Measurements from ENCODE around the gene PVALB. TPM values are rescaled to one million over a fixed set of nuclear protein-coding genes. Genes with fewer than 3 reads are reported as not detected.

Gene PVALB
- polyA plus RNA-seq, 1 of the 3 experiments (the other 2 are of a cell fraction), result not detected

DNA sequence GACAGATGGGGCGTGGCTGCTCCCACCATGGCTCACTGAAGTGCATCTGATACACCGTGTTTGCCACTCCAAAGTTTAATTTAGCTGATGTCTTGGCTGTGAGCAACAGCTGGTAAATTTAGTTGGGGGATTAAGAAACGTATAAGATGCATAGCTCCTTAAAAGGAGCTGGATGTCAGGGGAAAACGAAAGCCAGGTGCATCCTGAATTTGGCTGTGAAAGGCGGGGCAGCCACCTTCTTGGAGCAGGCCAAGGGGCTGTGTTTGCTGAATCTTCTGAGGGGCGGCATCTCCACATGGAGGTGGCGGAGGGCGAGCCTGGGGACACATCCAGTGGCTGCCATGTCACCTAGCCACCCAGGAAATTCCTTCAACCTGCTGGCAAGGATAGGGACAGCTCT is 23.3 kb upstream of the PVALB start:
- Histone ChIP-seq H3K9me3 (no peaks in the 10 kb centered on the region), H3K9me2 (no peaks in the 10 kb centered on the region), H4K20me1 (ENCODE audit: insufficient read depth) (no peaks in the 10 kb centered on the region), H3K79me2 (ENCODE audit: insufficient read depth) (no peaks in the 10 kb centered on the region), H3F3A (replicated peaks; ENCODE audit: insufficient read depth) (no peaks in the 10 kb centered on the region), H3K4me1 (ENCODE audit: control insufficient read depth in 1 of 2, insufficient read depth in 2 of 2, low read depth in 1 of 2, low read length in 1 of 2) (no peaks in the 10 kb centered on the region), H3K4me3 (ENCODE audit: low read depth in 2 of 2, low read length in 1 of 2) (no peak overlapping the region), H3K27me3 (ENCODE audit: insufficient read depth) (peaks cover 26% of the 10 kb centered on the region), H3K27ac (ENCODE audit: low read depth in 2 of 2, low read length in 1 of 2) (no peak overlapping the region), H3K4me2 (no peak overlapping the region), H2AFZ (ENCODE audit: low read depth) (no peak overlapping the region), H3K9ac (no peak overlapping the region), H3K36me3 (replicated peaks in 1 of 2; ENCODE audit: control insufficient read depth in 1 of 2, insufficient read depth in 2 of 2, low read length in 1 of 2) (no peaks in the 10 kb centered on the region)
- ChIA-PET CTCF (interaction anchor here (3.2 kb wide), 1 partner anchor 17 kb away, joined by 25 read pairs; no protein-coding TSS in a partner anchor), POLR2A (no interaction called here)
- WGBS (ENCODE audit: low lambda C conversion rate), result 35% methylated on average over 8 of the region's 8 CpGs
- no peak for DNase-seq
- TF ChIP-seq MEF2A (IDR thresholded peaks at IDR 0.05; ENCODE audit: borderline replicate concordance, low read depth) (no peak), EZH2phosphoT487 (IDR thresholded peaks at IDR 0.05; ENCODE audit: borderline replicate concordance, low read depth) (no peak), FOXJ3 (CRISPR knock-in tag; IDR thresholded peaks at IDR 0.05) (no peak), NRF1 (IDR thresholded peaks at IDR 0.05; ENCODE audit: low read depth, low read length) (no peak), RCOR1 (IDR thresholded peaks at IDR 0.05; ENCODE audit: low read length) (no peak), TAF1 (IDR thresholded peaks at IDR 0.05; ENCODE audit: borderline replicate concordance, low read depth, low read length) (no peak), FOSL2 (IDR thresholded peaks at IDR 0.05; ENCODE audit: borderline replicate concordance, low read depth) (no peak), FOXM1 (IDR thresholded peaks at IDR 0.05; ENCODE audit: low read depth) (no peak), JUND (IDR thresholded peaks at IDR 0.05) (no peak), MAX (IDR thresholded peaks at IDR 0.05; ENCODE audit: low read depth) (no peak), CHD2 (IDR thresholded peaks at IDR 0.05; ENCODE audit: low read length, partially characterized antibody) (no peak), MXI1 (IDR thresholded peaks at IDR 0.05; ENCODE audit: low read depth, low read length) (no peak), EP300 (IDR thresholded peaks at IDR 0.05; ENCODE audit: borderline replicate concordance in 1 of 2, low read depth in 1 of 2, low read length in 1 of 2) (no peak), GATA2 (CRISPR knock-in tag; IDR thresholded peaks at IDR 0.05) (no peak)
- TF ChIP-seq, protein P1, sequence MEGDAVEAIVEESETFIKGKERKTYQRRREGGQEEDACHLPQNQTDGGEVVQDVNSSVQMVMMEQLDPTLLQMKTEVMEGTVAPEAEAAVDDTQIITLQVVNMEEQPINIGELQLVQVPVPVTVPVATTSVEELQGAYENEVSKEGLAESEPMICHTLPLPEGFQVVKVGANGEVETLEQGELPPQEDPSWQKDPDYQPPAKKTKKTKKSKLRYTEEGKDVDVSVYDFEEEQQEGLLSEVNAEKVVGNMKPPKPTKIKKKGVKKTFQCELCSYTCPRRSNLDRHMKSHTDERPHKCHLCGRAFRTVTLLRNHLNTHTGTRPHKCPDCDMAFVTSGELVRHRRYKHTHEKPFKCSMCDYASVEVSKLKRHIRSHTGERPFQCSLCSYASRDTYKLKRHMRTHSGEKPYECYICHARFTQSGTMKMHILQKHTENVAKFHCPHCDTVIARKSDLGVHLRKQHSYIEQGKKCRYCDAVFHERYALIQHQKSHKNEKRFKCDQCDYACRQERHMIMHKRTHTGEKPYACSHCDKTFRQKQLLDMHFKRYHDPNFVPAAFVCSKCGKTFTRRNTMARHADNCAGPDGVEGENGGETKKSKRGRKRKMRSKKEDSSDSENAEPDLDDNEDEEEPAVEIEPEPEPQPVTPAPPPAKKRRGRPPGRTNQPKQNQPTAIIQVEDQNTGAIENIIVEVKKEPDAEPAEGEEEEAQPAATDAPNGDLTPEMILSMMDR (IDR thresholded peaks at IDR 0.05), result no peak
- TF ChIP-seq, protein P2, sequence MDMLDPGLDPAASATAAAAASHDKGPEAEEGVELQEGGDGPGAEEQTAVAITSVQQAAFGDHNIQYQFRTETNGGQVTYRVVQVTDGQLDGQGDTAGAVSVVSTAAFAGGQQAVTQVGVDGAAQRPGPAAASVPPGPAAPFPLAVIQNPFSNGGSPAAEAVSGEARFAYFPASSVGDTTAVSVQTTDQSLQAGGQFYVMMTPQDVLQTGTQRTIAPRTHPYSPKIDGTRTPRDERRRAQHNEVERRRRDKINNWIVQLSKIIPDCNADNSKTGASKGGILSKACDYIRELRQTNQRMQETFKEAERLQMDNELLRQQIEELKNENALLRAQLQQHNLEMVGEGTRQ (IDR thresholded peaks at IDR 0.05; ENCODE audit: borderline replicate concordance, low read depth, low read length), result no peak
- TF ChIP-seq, protein P3, sequence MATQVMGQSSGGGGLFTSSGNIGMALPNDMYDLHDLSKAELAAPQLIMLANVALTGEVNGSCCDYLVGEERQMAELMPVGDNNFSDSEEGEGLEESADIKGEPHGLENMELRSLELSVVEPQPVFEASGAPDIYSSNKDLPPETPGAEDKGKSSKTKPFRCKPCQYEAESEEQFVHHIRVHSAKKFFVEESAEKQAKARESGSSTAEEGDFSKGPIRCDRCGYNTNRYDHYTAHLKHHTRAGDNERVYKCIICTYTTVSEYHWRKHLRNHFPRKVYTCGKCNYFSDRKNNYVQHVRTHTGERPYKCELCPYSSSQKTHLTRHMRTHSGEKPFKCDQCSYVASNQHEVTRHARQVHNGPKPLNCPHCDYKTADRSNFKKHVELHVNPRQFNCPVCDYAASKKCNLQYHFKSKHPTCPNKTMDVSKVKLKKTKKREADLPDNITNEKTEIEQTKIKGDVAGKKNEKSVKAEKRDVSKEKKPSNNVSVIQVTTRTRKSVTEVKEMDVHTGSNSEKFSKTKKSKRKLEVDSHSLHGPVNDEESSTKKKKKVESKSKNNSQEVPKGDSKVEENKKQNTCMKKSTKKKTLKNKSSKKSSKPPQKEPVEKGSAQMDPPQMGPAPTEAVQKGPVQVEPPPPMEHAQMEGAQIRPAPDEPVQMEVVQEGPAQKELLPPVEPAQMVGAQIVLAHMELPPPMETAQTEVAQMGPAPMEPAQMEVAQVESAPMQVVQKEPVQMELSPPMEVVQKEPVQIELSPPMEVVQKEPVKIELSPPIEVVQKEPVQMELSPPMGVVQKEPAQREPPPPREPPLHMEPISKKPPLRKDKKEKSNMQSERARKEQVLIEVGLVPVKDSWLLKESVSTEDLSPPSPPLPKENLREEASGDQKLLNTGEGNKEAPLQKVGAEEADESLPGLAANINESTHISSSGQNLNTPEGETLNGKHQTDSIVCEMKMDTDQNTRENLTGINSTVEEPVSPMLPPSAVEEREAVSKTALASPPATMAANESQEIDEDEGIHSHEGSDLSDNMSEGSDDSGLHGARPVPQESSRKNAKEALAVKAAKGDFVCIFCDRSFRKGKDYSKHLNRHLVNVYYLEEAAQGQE (IDR thresholded peaks at IDR 0.05; ENCODE audit: low read depth, low read length), result no peak

All from SK-N-SH (cell line).